B cell (primary cell): ENCODE measurements around the gene POLD1. TPM values are rescaled to one million over a fixed set of nuclear protein-coding genes. Genes with fewer than 3 reads are reported as not detected.

ENCODE experiments used
- ATAC-seq: fragments of 200-7000 bp; cut with Tn5 transposase; one replicate; pipeline ENCODE4 v1.10.0; 2021; ENCODE audit warnings: low read depth, mild to moderate bottlenecking, moderate number of reproducible peaks, moderate library complexity
- CTCF ChIA-PET: fragments of 350-600 bp; sonication (Branson Sonifier 250); formaldehyde crosslinking; loops from one replicate; lab custom pipeline; 2021; ENCODE audit warnings: antibody characterized with exemption, inconsistent platforms; lab: Charles Lee
- POLR2A ChIA-PET: fragments of 350-600 bp; sonication (Branson Sonifier 250); formaldehyde crosslinking; loops from one replicate; lab custom pipeline; 2021; ENCODE audit warnings: antibody characterized with exemption; lab: Charles Lee
- DNase-seq: peaks from one replicate; pipeline ENCODE4 v3.0.0; 2013
- H2AFZ ChIP-seq: 2 replicates; pipeline ENCODE4 v1.6.1; 2012; ENCODE audit warnings: mild to moderate bottlenecking, low read depth, low read length; ENCODE audit not compliant: insufficient read depth, poor library complexity, severe bottlenecking
- H3K27ac ChIP-seq, 2 donors: 1 replicate in 1 of 2; 2 replicates in 1 of 2; pipeline ENCODE4 v1.5.1; 2012 to 2013; ENCODE audit warnings: low read length in 2 of 2, mild to moderate bottlenecking in 2 of 2, moderate library complexity in 1 of 2
- H3K27me3 ChIP-seq, 4 experiments: fragments of 200-600 bp in 1 of 4; sonication (generic) in 1 of 4; replicated peaks in 1 of 4; 1 replicate in 2 of 4; 2 replicates in 2 of 4; pipeline versions ENCODE4 v1.6.1 to v1.7.0; 2013 to 2016; ENCODE audit warnings: low read length in 3 of 4, mild to moderate bottlenecking in 2 of 4, mixed read lengths in 1 of 4, moderate library complexity in 1 of 4; ENCODE audit not compliant: insufficient read depth in 4 of 4, control insufficient read depth in 3 of 4; ENCODE audit errors: control extremely low read depth in 1 of 4
- H3K36me3 ChIP-seq, 2 experiments: replicated peaks in 1 of 2; 1 replicate in 1 of 2; 2 replicates in 1 of 2; pipeline versions ENCODE4 v1.6.1 to v1.7.1; 2013; ENCODE audit warnings: low read length in 1 of 2; ENCODE audit not compliant: insufficient read depth in 2 of 2, control insufficient read depth in 1 of 2; ENCODE audit errors: control extremely low read depth in 1 of 2, extremely low read depth in 1 of 2
- H3K4me1 ChIP-seq, 2 donors: fragments of 200-600 bp in 1 of 2; sonication (generic) in 1 of 2; 1 replicate in 1 of 2; 2 replicates in 1 of 2; pipeline versions ENCODE4 v1.5.1 to v1.6.1; 2013 to 2017; ENCODE audit warnings: low read length in 2 of 2; ENCODE audit not compliant: control insufficient read depth in 2 of 2, insufficient read depth in 2 of 2
- H3K4me2 ChIP-seq: replicated peaks from 2 replicates; pipeline ENCODE3; 2012; ENCODE audit warnings: mild to moderate bottlenecking, low read depth, low read length; ENCODE audit not compliant: poor library complexity, severe bottlenecking
- H3K4me3 ChIP-seq, 5 experiments: fragments of 200-600 bp in 1 of 5; sonication (generic) in 1 of 5; 1 replicate in 3 of 5; 2 replicates in 2 of 5; pipeline versions ENCODE4 v1.5.1 to v1.7.0; 2011 to 2016; ENCODE audit warnings: low read length in 4 of 5, mild to moderate bottlenecking in 4 of 5, low read depth in 2 of 5, control low read depth in 1 of 5, moderate library complexity in 1 of 5; ENCODE audit not compliant: insufficient read depth in 1 of 5; ENCODE audit errors: control extremely low read depth in 1 of 5, extremely low read depth in 1 of 5
- H3K79me2 ChIP-seq: fragments of 200-600 bp; sonication (generic); one replicate; pipeline ENCODE4 v1.6.0; 2016; ENCODE audit warnings: low read length; ENCODE audit not compliant: control insufficient read depth, insufficient read depth
- H3K9ac ChIP-seq: fragments of 200-600 bp; sonication (generic); 2 replicates; pipeline ENCODE4 v1.6.1; 2017; ENCODE audit warnings: mild to moderate bottlenecking, low read length, moderate library complexity
- H3K9me3 ChIP-seq, 3 donors: one replicate each; pipeline versions ENCODE4 v1.6.1 to v1.7.1; 2013; ENCODE audit warnings: low read length in 2 of 3; ENCODE audit not compliant: control insufficient read depth in 2 of 3, insufficient read depth in 1 of 3; ENCODE audit errors: control extremely low read depth in 1 of 3
- H4K20me1 ChIP-seq: 2 replicates; pipeline ENCODE4 v1.6.0; 2012; ENCODE audit warnings: mild to moderate bottlenecking, low read length; ENCODE audit not compliant: insufficient read depth, control insufficient read depth, poor library complexity, severe bottlenecking
- H3K27ac Mint-ChIP-seq: one replicate; pipeline ENCODE4 v1.8.0; 2021; ENCODE audit warnings: mixed read lengths
- H3K27me3 Mint-ChIP-seq: one replicate; pipeline ENCODE4 v1.8.0; 2021; ENCODE audit warnings: mixed read lengths
- H3K4me1 Mint-ChIP-seq: one replicate; pipeline ENCODE4 v1.8.0; 2021; ENCODE audit warnings: mixed read lengths
- H3K4me3 Mint-ChIP-seq: one replicate; pipeline ENCODE4 v1.8.0; 2021; ENCODE audit warnings: mixed read lengths
- H3K9me3 Mint-ChIP-seq: one replicate; pipeline ENCODE4 v1.8.0; 2022; ENCODE audit warnings: mixed read lengths; ENCODE audit not compliant: insufficient read depth
- CTCF ChIP-seq: fragments of 200-600 bp; IDR thresholded peaks from one replicate; pipeline ENCODE4 v1.8.0; 2022; ENCODE audit warnings: antibody characterized with exemption, mild to moderate bottlenecking
- EZH2 ChIP-seq: IDR thresholded peaks from 2 replicates; pipeline ENCODE4 v1.6.1; 2012; ENCODE audit warnings: borderline replicate concordance, low read depth, mild to moderate bottlenecking, moderate library complexity, low read length; ENCODE audit not compliant: insufficient read depth, poor library complexity, severe bottlenecking
- WGBS: methylation state at CpG from one replicate; pipeline ENCODE4 v1.1.5; 2013; ENCODE audit warnings: missing lambda C conversion rate; ENCODE audit not compliant: insufficient coverage; 5-methylcytosine and 5-hydroxymethylcytosine counted together
- intact Hi-C: fragments of 100-400 bp; cut with micrococcal nuclease; formaldehyde crosslinking; loops from one replicate; pipeline ENCODE4 v1.10.0; 2022
- polyA plus RNA-seq: library from polyadenylated mRNA; depleted of rRNA; stranded (reverse); fragments of >200 nt; gene quantifications from 2 replicates; pipeline ENCODE4 v1.2.3, GENCODE V29; 2012
- total RNA-seq, 2 donors: library from RNA; stranded (reverse); fragments of 120-200 nt in 1 of 2; gene quantifications; 1 replicate in 1 of 2; 2 replicates in 1 of 2; pipeline versions ENCODE4 v1.2.3 to v1.2.4, GENCODE V29; 2013 to 2022

The POLD1 gene
- total and polyA plus RNA-seq, 2 donors (not counting 1 experiment from before 2014, with no cell fraction given): 43.6 to 65.2 TPM

GRCh38 chr19:50444059-50444458, 59.9 kb downstream of the POLD1 start:
- H4K20me1 ChIP-seq: no peaks in the 10 kb centered on the region
- no peak overlapping the region for H3K27ac ChIP-seq
- H3K9me3 ChIP-seq: peaks cover 0 to 7% (median 0%) of the 10 kb centered on the region in 3 donors
- H3K4me3 ChIP-seq: no peak overlapping the region
- TF ChIP-seq EZH2 (no peak), CTCF (no peak)
- DNase-seq: no peak
- Mint-ChIP-seq H3K27ac (no peak overlapping the region), H3K4me1 (no peaks in the 10 kb centered on the region), H3K4me3 (no peak overlapping the region), H3K27me3 (no peaks in the 10 kb centered on the region), H3K9me3 (peaks cover 2% of the 10 kb centered on the region)
- WGBS: 80% methylated on average over 1 of the region's 1 CpG
- no peaks in the 10 kb centered on the region for H3K27me3 ChIP-seq
- H2AFZ ChIP-seq: no peak overlapping the region
- no peaks in the 10 kb centered on the region for H3K79me2 ChIP-seq
- H3K36me3 ChIP-seq: no peaks in the 10 kb centered on the region
- no peak for ATAC-seq
- ChIA-PET POLR2A (interaction anchor here (0.6 kb wide), 1 partner anchor 113 kb away, joined by 5 read pairs; no protein-coding TSS in a partner anchor), CTCF (no interaction called here)
- no peaks in the 10 kb centered on the region for H3K4me1 ChIP-seq
- intact Hi-C loops: no loop called here
- no peak overlapping the region for H3K9ac ChIP-seq
- H3K4me2 ChIP-seq: no peak overlapping the region

- ATAC-seq (no peak), DNase-seq (no peak)
- Mint-ChIP-seq H3K4me1 (peaks cover 6% of the 10 kb centered on the region), H3K9me3 (peaks cover 2% of the 10 kb centered on the region), H3K27ac (no peak overlapping the region), H3K4me3 (no peak overlapping the region), H3K27me3 (no peaks in the 10 kb centered on the region)
- H3K9ac ChIP-seq: no peak overlapping the region
- WGBS: no CpG with 5 or more reads among the region's 5 CpGs
- ChIA-PET POLR2A (no interaction called here), CTCF (no interaction called here)
- H3K27me3 ChIP-seq: no peaks in the 10 kb centered on the region
- peaks cover 0 to 7% (median 0%) of the 10 kb centered on the region in 3 donors for H3K9me3 ChIP-seq
- H2AFZ ChIP-seq: no peak overlapping the region
- H4K20me1 ChIP-seq: no peaks in the 10 kb centered on the region
- no peak overlapping the region for H3K4me3 ChIP-seq
- no peak overlapping the region for H3K27ac ChIP-seq
- no peaks in the 10 kb centered on the region for H3K4me1 ChIP-seq
- H3K79me2 ChIP-seq: no peaks in the 10 kb centered on the region
- no peaks in the 10 kb centered on the region for H3K36me3 ChIP-seq
- TF ChIP-seq CTCF (no peak), EZH2 (no peak)
- H3K4me2 ChIP-seq: no peak overlapping the region
- intact Hi-C loops: no loop called here
Measured at GRCh38 chr19:50447053-50447452, 62.9 kb downstream of the POLD1 start.
